GM23338 (cell line): ENCODE measurements around the gene KCNJ3. TPM values are rescaled to one million over a fixed set of nuclear protein-coding genes. Genes with fewer than 3 reads are reported as not detected.

ENCODE experiments used
- ATAC-seq: fragments of 200-7000 bp; cut with Tn5 transposase; 3 replicates; pipeline ENCODE4 v1.9.1; 2020
- DNase-seq: peaks from one replicate; pipeline ENCODE4 v3.0.0-alpha.2; 2015; ENCODE audit warnings: low spot score
- H2AFZ ChIP-seq: fragments of 200-600 bp; sonication (generic); 2 replicates; pipeline ENCODE4 v1.8.0; 2016; ENCODE audit warnings: antibody characterized with exemption, mild to moderate bottlenecking, moderate library complexity
- H3F3A ChIP-seq: fragments of 200-600 bp; sonication (generic); replicated peaks from 2 replicates; pipeline ENCODE4 v1.8.0; 2017; ENCODE audit warnings: antibody characterized with exemption, mixed run types, low read depth
- H3K27ac ChIP-seq: fragments of 200-600 bp; sonication (generic); 2 replicates; pipeline ENCODE4 v1.6.1; 2016; ENCODE audit warnings: low read depth
- H3K27me3 ChIP-seq: fragments of 200-600 bp; sonication (generic); 2 replicates; pipeline ENCODE4 v1.8.0; 2016; ENCODE audit warnings: mild to moderate bottlenecking, mixed run types, moderate library complexity; ENCODE audit not compliant: insufficient read depth
- H3K36me3 ChIP-seq: fragments of 200-600 bp; sonication (generic); 2 replicates; pipeline ENCODE4 v1.8.0; 2016; ENCODE audit warnings: mild to moderate bottlenecking; ENCODE audit not compliant: insufficient read depth
- H3K4me1 ChIP-seq: fragments of 200-600 bp; sonication (generic); 2 replicates; pipeline ENCODE4 v1.8.0; 2016; ENCODE audit warnings: mild to moderate bottlenecking, moderate library complexity; ENCODE audit not compliant: insufficient read depth
- H3K4me2 ChIP-seq: fragments of 200-600 bp; sonication (generic); 2 replicates; pipeline ENCODE4 v1.7.1; 2017; ENCODE audit warnings: mixed run types
- H3K4me3 ChIP-seq: fragments of 200-600 bp; sonication (generic); 2 replicates; pipeline ENCODE4 v1.6.1; 2016; ENCODE audit warnings: mixed run types
- H3K79me2 ChIP-seq: fragments of 200-600 bp; sonication (generic); replicated peaks from 2 replicates; pipeline ENCODE4 v1.8.0; 2017; ENCODE audit warnings: mild to moderate bottlenecking; ENCODE audit not compliant: insufficient read depth
- H3K9me2 ChIP-seq: fragments of 200-600 bp; sonication (generic); 2 replicates; pipeline ENCODE4 v1.8.0; 2017; ENCODE audit not compliant: insufficient read depth
- H4K20me1 ChIP-seq: fragments of 200-600 bp; sonication (generic); replicated peaks from 2 replicates; pipeline ENCODE4 v1.8.0; 2017; ENCODE audit warnings: mild to moderate bottlenecking; ENCODE audit not compliant: insufficient read depth
- H3K27ac Mint-ChIP-seq: 2 replicates; pipeline ENCODE4 v1.8.0; 2020; ENCODE audit warnings: inconsistent platforms, mild to moderate bottlenecking, moderate library complexity, mixed read lengths
- H3K27me3 Mint-ChIP-seq: 3 replicates; pipeline ENCODE4 v1.8.0; 2022; ENCODE audit warnings: low read depth, mild to moderate bottlenecking, moderate library complexity, mixed read lengths, inconsistent platforms; ENCODE audit not compliant: insufficient read depth, poor library complexity
- H3K36me3 Mint-ChIP-seq: 3 replicates; pipeline ENCODE4 v1.8.0; 2021; ENCODE audit warnings: low read depth, mild to moderate bottlenecking, inconsistent platforms, moderate library complexity, mixed read lengths
- H3K4me1 Mint-ChIP-seq: 3 replicates; pipeline ENCODE4 v1.8.0; 2020; ENCODE audit warnings: mild to moderate bottlenecking, inconsistent platforms, mixed read lengths
- H3K4me3 Mint-ChIP-seq: 3 replicates; pipeline ENCODE4 v1.8.0; 2021; ENCODE audit warnings: moderate library complexity, mild to moderate bottlenecking, inconsistent platforms, mixed read lengths
- H3K9me3 Mint-ChIP-seq: 3 replicates; pipeline ENCODE4 v1.8.0; 2020; ENCODE audit warnings: moderate library complexity, mild to moderate bottlenecking, inconsistent platforms, mixed read lengths
- CREB1 ChIP-seq: fragments of 250-450 bp; sonication (Bioruptor Pico); IDR thresholded peaks from 2 replicates; pipeline ENCODE4 v1.5.0; 2020; ENCODE audit warnings: low read depth, mild to moderate bottlenecking, moderate library complexity
- EZH2 ChIP-seq: fragments of 200-600 bp; sonication (generic); IDR thresholded peaks from one replicate; pipeline ENCODE4 v1.8.0; 2017; ENCODE audit warnings: antibody characterized with exemption, mild to moderate bottlenecking, low read depth; ENCODE audit not compliant: unreplicated experiment
- EZH2phosphoT487 ChIP-seq: fragments of 200-600 bp; sonication (generic); IDR thresholded peaks from one replicate; pipeline ENCODE4 v1.8.1; 2018; ENCODE audit warnings: antibody characterized with exemption; ENCODE audit not compliant: unreplicated experiment
- NANOG ChIP-seq: IDR thresholded peaks from 2 replicates; pipeline ENCODE4 v1.6.1; 2016; ENCODE audit warnings: antibody characterized with exemption, borderline replicate concordance
- POLR2AphosphoS5 ChIP-seq: IDR thresholded peaks from 2 replicates; pipeline ENCODE4 v1.6.1; 2016; ENCODE audit warnings: antibody characterized with exemption, low read depth
- REST ChIP-seq: IDR thresholded peaks from one replicate; pipeline ENCODE4 v1.6.1; 2018; ENCODE audit warnings: antibody characterized with exemption; ENCODE audit not compliant: unreplicated experiment
- ZNF114 ChIP-seq: fragments of 250-450 bp; sonication (Bioruptor Pico); IDR thresholded peaks from 2 replicates; pipeline ENCODE4 v1.5.0; 2020; ENCODE audit warnings: mild to moderate bottlenecking, moderate library complexity
- ZNF331 ChIP-seq: fragments of 250-450 bp; sonication (Bioruptor Pico); IDR thresholded peaks from 2 replicates; pipeline ENCODE4 v1.5.0; 2020; ENCODE audit warnings: low read depth, mild to moderate bottlenecking, moderate library complexity
- ZNF462 ChIP-seq: fragments of 250-450 bp; sonication (Bioruptor Pico); IDR thresholded peaks from 2 replicates; pipeline ENCODE4 v1.5.0; 2020; ENCODE audit warnings: mild to moderate bottlenecking, moderate library complexity
- polyA plus RNA-seq: library from polyadenylated mRNA; unstranded; fragments of >200 nt; fragmentation: Nextera tagmentation; extraction: Ambion mirVana; gene quantifications from 2 replicates; pipeline ENCODE4 v1.2.1, GENCODE V29; 2016
- total RNA-seq: library from RNA; depleted of rRNA; stranded (reverse); fragments of >200 nt; shearing (Covaris generic); gene quantifications from 2 replicates; pipeline ENCODE4 v1.2.3, GENCODE V29; 2014
- TF ChIP-seq, protein P1 (sequence below): IDR thresholded peaks from 2 replicates; pipeline ENCODE4 v1.6.1; 2016; ENCODE audit warnings: antibody characterized with exemption

Gene KCNJ3
- total and polyA plus RNA-seq, 2 experiments from 2014 or later, result 0.05 to 0.28 TPM

DNA sequence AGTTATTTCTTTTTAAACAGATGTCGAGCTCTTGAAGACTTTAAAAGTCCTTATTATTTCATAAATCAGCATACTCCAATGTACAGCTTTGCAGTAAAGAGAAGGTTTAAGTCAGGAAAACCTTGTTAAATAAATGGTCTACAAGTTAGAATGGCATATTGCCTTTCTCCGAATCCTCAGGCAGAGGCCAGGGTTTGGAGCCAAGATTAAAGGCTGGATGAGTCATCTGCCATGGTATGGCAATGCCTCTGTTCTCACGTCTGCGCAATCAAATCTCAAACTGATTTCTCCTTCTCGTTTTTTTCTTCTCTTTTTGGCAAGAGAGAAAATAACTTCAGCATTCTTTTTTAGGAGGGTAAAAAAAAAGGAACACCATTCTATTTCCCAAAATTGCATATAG lies 5.6 kb upstream of the KCNJ3 start (continued):
- TF ChIP-seq CREB1 (CRISPR knock-in tag) (no peak), REST (no peak), NANOG (no peak)
- TF ChIP-seq, protein P1, sequence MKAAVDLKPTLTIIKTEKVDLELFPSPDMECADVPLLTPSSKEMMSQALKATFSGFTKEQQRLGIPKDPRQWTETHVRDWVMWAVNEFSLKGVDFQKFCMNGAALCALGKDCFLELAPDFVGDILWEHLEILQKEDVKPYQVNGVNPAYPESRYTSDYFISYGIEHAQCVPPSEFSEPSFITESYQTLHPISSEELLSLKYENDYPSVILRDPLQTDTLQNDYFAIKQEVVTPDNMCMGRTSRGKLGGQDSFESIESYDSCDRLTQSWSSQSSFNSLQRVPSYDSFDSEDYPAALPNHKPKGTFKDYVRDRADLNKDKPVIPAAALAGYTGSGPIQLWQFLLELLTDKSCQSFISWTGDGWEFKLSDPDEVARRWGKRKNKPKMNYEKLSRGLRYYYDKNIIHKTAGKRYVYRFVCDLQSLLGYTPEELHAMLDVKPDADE, result no peak

DNA sequence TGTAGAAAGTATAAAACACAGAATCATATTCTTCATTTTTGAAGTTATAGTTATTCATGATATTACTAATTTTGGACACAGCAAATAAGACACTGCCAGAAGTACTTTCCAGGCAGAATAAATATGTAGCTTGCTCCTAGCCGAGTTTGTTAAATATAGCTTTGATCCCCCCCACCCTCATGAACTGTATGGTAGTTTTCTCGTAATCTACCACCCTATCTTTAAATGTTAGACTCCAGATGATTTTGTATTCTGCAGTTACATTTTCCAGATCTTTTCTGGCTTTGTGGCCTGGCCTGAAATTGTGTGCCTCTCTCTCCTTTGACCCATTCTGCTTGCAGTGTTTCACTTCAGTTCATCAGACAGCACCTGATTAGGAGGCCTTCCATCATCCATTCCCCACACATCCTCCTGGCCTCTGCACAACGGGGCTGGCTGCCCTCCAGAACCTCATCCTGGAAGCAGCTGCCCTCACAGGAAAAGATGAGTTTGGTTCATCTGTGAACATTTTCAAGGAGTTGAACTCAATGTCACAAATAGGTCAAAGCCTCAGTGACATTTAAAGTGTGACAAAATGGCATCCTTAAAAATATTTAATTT lies 4.7 kb upstream of the KCNJ3 start:
- DNase-seq (no peak), ATAC-seq (no peak)
- H3K4me3 ChIP-seq, result no peak overlapping the region
- no peaks in the 10 kb centered on the region for H3K79me2 ChIP-seq
- no peaks in the 10 kb centered on the region for H3K36me3 ChIP-seq
- H3K27me3 ChIP-seq, result peaks cover 35% of the 10 kb centered on the region
- no peak overlapping the region for H3K27ac ChIP-seq
- no peaks in the 10 kb centered on the region for H3K9me2 ChIP-seq
- Mint-ChIP-seq H3K27me3 (peaks cover 18% of the 10 kb centered on the region), H3K9me3 (no peaks in the 10 kb centered on the region), H3K27ac (no peak overlapping the region), H3K4me3 (no peak overlapping the region), H3K36me3 (no peaks in the 10 kb centered on the region), H3K4me1 (peaks cover 7% of the 10 kb centered on the region; the same call in 2 of the 3 replicates)
- no peaks in the 10 kb centered on the region for H3F3A ChIP-seq
- no peaks in the 10 kb centered on the region for H4K20me1 ChIP-seq
- no peak overlapping the region for H3K4me2 ChIP-seq
- H2AFZ ChIP-seq, result no peak overlapping the region
- peaks cover 7% of the 10 kb centered on the region; the same call in 1 of the 2 replicates for H3K4me1 ChIP-seq
- TF ChIP-seq ZNF114 (CRISPR knock-in tag) (no peak), POLR2AphosphoS5 (no peak), ZNF462 (CRISPR knock-in tag) (no peak), ZNF331 (CRISPR knock-in tag) (no peak), EZH2phosphoT487 (no peak), CREB1 (CRISPR knock-in tag) (no peak), EZH2 (no peak), NANOG (no peak), REST (no peak)
